Measurements from ENCODE around the gene NYNRIN.

The NYNRIN gene

DNA sequence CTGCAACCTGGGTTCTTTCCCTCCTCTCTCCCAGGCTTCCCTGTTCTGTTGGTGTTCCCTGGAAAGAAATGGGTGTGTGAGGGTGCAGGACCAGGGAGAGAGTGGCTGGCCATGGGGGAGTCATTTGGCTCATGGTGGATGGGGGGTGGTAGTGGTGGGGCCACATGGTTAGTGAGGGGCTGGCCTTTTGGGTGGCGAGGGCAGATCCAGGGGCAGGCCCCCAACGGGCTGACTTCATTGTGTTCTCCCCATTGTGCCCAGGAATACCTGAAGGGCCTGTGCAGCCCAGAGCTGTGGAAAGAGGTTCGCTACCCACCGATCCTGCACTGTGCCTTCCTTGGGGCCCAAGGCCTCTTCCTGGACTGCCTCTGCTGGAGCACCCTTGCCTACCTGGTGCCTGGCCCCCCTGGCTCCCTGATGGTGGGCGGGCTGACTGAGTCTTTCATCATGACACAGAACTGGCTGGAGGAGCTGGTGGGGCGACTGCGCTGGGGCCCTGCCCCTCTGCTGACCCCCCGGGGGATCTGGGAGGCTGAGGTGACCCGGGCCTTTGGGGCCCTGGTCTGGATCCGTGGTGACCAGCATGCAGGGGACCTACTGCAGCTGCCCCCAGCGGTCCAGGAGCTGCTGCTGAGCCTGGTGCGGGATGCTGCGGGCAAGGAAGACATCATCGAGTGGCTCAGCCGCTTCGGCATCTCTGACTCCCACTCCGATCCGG, 9.0 kb downstream of the NYNRIN start:
- Histone ChIP-seq H3K4me3 (ENCODE audit: low read depth, low read length) (no peak overlapping the region), H3K9me3 (ENCODE audit: control insufficient read depth, insufficient read depth, low read depth, low read length) (no peaks in the 10 kb centered on the region), H3K36me3 (ENCODE audit: control insufficient read depth, insufficient read depth, low read length) (peaks cover 8% of the 10 kb centered on the region; the same call in 1 of the 2 replicates), H3K4me1 (ENCODE audit: control insufficient read depth, insufficient read depth, low read length) (peaks cover 16% of the 10 kb centered on the region; the same call in 1 of the 2 replicates), H3K27ac (ENCODE audit: low read depth, low read length) (no peak overlapping the region), H3K9ac (ENCODE audit: low read length) (no peak overlapping the region), H3K27me3 (ENCODE audit: control insufficient read depth, insufficient read depth, low read length) (no peaks in the 10 kb centered on the region)

DNA sequence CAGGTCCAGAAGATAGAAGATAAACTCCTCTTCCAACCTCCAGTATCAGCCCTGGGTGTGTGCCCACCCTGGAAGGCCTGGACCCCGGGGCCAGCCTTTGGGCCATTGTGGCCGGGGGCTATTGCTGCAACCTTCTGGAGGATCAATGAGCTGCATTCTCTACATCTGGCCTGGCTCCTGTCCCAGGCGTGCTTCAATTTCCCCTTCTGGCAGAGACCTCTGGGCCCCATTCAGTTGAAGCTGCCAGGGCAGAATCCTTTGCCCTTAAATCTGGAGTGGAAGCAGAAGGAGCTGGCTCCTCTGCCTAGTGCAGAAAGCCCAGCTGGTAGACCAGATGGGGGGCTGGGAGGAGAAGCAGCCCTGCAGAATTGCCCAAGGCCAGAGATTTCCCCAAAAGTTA, 10.0 kb downstream of the NYNRIN start:
- no peaks in the 10 kb centered on the region for H3K27me3 ChIP-seq (ENCODE audit: control insufficient read depth, insufficient read depth, low read length)
- H3K4me3 ChIP-seq (ENCODE audit: low read depth, low read length): no peak overlapping the region
- H3K4me1 ChIP-seq (ENCODE audit: control insufficient read depth, insufficient read depth, low read length): peaks cover 7% of the 10 kb centered on the region; the same call in 1 of the 2 replicates
- H3K36me3 ChIP-seq (ENCODE audit: control insufficient read depth, insufficient read depth, low read length): peaks cover 10% of the 10 kb centered on the region; the same call in 1 of the 2 replicates
- H3K9ac ChIP-seq (ENCODE audit: low read length): no peak overlapping the region
- no peak overlapping the region for H3K27ac ChIP-seq (ENCODE audit: low read depth, low read length)
- H3K9me3 ChIP-seq (ENCODE audit: control insufficient read depth, insufficient read depth, low read depth, low read length): no peaks in the 10 kb centered on the region

DNA sequence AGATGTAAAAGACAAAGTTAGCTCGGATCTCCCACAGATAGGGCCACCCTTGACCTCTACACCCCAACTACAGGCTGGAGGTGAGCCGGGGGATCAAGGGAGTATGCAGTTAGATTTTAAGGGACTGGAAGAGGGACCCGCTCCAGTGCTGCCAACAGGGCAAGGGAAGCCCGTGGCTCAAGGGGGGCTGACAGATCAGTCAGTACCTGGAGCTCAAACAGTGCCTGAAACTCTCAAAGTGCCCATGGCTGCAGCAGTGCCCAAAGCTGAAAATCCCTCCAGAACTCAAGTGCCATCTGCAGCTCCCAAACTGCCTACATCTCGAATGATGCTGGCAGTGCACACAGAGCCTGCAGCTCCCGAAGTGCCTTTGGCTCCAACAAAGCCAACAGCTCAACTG, 10.4 kb downstream of the NYNRIN start:
- Histone ChIP-seq H3K9me3 (ENCODE audit: control insufficient read depth, insufficient read depth, low read depth, low read length) (no peaks in the 10 kb centered on the region), H3K27ac (ENCODE audit: low read depth, low read length) (no peak overlapping the region), H3K9ac (ENCODE audit: low read length) (no peak overlapping the region), H3K27me3 (ENCODE audit: control insufficient read depth, insufficient read depth, low read length) (no peaks in the 10 kb centered on the region), H3K4me1 (ENCODE audit: control insufficient read depth, insufficient read depth, low read length) (peaks cover 7% of the 10 kb centered on the region; the same call in 1 of the 2 replicates), H3K36me3 (ENCODE audit: control insufficient read depth, insufficient read depth, low read length) (peaks cover 13% of the 10 kb centered on the region), H3K4me3 (ENCODE audit: low read depth, low read length) (no peak overlapping the region)

DNA sequence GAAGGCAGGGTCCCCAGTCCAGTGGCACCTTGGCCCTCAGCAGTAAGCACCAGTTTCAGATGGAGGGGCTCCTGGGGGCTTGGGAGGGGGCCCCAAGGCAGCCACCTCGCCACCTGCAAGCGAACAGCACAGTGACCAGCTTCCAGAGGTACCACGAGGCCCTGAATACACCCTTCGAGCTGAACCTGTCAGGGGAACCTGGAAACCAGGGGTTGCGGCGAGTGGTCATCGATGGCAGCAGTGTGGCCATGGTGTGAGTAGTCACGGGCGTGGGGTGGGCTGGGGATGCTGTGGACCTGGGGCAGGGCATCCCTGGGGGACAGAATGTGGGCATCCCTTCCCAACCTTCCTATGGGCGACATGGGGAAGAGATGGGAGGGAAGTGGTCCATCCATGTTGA, 11.2 kb downstream of the NYNRIN start:
- no peak overlapping the region for H3K9ac ChIP-seq (ENCODE audit: low read length)
- no peaks in the 10 kb centered on the region for H3K9me3 ChIP-seq (ENCODE audit: control insufficient read depth, insufficient read depth, low read depth, low read length)
- peaks cover 1% of the 10 kb centered on the region; the same call in 1 of the 2 replicates for H3K4me1 ChIP-seq (ENCODE audit: control insufficient read depth, insufficient read depth, low read length)
- no peak overlapping the region for H3K27ac ChIP-seq (ENCODE audit: low read depth, low read length)
- H3K27me3 ChIP-seq (ENCODE audit: control insufficient read depth, insufficient read depth, low read length): no peaks in the 10 kb centered on the region
- H3K4me3 ChIP-seq (ENCODE audit: low read depth, low read length): no peak overlapping the region
- peaks cover 17% of the 10 kb centered on the region for H3K36me3 ChIP-seq (ENCODE audit: control insufficient read depth, insufficient read depth, low read length)

DNA sequence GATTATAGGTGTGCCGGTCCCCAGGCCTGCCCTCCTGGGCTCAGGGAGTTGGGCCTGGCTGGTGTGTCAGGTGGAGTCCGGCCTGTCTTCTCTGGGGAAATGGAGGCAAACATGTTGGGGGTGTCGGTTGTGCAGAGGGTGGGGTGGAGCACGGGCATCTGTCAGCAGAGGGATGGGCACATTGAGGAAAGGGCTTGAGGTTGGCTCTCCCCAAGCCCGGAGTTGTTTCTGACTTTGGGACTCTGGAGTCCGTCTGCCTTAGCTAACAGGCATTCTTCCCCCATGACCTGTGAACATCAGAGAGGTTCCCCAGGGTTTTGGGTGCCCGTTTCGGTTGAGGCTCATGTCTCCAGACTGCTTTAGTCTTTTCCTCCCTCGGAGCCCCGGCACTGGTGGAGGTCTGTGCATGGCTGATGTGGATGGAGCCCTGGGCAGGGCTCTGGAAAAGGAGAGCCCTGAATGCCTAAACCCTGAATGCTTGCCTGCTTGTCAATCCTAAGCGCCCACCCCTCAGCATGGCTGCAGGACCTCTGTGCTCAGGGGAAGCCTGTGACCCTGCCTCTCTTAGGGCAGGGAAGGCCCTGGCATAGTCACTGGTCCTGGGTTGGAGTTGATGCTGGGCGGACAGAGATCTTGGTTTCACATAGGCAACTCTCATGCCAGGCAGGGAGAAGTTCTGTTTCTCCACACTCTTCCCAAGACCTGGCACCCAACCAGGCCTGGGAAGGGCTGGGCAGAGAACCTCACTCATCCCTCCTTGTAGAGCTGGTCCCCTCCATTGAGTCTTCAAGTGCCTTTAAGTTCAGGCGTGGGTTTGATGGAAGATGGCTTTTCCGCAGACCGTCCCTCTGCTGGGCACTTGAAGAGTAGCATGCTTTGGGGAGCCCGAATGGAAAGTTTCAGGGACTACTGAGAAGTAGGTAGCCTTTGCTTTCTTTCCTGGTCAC, 12.9 kb downstream of the NYNRIN start:
- H3K4me3 ChIP-seq (ENCODE audit: low read depth, low read length): no peak overlapping the region
- H3K36me3 ChIP-seq (ENCODE audit: control insufficient read depth, insufficient read depth, low read length): peaks cover 20% of the 10 kb centered on the region
- no peaks in the 10 kb centered on the region for H3K4me1 ChIP-seq (ENCODE audit: control insufficient read depth, insufficient read depth, low read length)
- H3K9me3 ChIP-seq (ENCODE audit: control insufficient read depth, insufficient read depth, low read depth, low read length): no peaks in the 10 kb centered on the region
- H3K9ac ChIP-seq (ENCODE audit: low read length): no peak overlapping the region
- no peak overlapping the region for H3K27ac ChIP-seq (ENCODE audit: low read depth, low read length)
- H3K27me3 ChIP-seq (ENCODE audit: control insufficient read depth, insufficient read depth, low read length): no peaks in the 10 kb centered on the region

DNA sequence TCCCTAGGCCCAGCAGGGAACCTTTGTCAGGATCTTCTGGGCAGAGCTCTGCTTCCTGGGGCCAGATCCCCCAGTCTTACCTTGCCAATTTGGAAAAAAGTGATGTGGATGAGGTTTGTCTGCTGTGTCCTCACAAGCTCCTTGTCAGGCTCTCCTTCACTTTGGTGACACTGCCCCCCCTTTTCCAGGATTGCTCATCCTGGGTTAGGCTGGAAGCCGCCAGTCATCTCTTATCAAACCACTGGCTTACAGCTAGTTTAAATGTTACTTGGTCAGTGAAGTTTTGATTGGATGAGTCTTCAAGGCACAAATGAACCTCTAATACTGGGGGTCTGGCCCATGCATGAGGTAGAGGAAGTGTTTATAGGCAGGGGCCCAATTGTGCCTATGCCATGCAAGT, 15.3 kb downstream of the NYNRIN start:
- Histone ChIP-seq H3K9me3 (ENCODE audit: control insufficient read depth, insufficient read depth, low read depth, low read length) (no peaks in the 10 kb centered on the region), H3K27ac (ENCODE audit: low read depth, low read length) (no peak overlapping the region), H3K4me1 (ENCODE audit: control insufficient read depth, insufficient read depth, low read length) (no peaks in the 10 kb centered on the region), H3K4me3 (ENCODE audit: low read depth, low read length) (no peak overlapping the region), H3K27me3 (ENCODE audit: control insufficient read depth, insufficient read depth, low read length) (peaks cover 8% of the 10 kb centered on the region; the same call in 1 of the 2 replicates), H3K36me3 (ENCODE audit: control insufficient read depth, insufficient read depth, low read length) (peaks cover 15% of the 10 kb centered on the region), H3K9ac (ENCODE audit: low read length) (no peak overlapping the region)

DNA sequence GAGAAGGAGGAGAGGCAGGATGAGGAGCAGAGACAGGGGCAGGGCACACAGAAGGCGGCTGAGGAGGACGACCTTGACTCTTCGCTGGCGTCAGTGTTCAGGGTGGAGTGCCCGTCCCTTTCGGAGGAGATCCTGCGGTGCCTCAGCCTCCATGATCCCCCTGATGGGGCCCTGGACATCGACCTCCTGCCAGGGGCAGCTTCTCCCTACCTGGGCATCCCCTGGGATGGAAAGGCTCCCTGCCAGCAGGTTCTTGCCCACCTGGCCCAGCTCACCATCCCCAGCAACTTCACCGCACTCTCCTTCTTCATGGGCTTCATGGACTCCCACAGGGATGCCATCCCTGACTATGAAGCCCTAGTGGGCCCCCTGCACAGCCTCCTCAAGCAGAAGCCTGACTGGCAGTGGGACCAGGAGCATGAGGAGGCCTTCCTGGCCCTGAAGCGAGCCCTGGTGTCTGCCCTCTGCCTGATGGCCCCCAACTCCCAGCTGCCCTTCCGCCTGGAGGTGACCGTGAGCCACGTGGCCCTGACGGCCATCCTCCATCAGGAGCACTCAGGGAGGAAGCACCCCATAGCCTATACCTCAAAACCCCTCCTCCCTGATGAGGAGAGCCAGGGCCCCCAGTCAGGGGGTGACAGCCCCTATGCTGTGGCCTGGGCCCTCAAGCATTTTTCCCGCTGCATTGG, 16.1 kb downstream of the NYNRIN start:
- Histone ChIP-seq H3K36me3 (ENCODE audit: control insufficient read depth, insufficient read depth, low read length) (peaks cover 15% of the 10 kb centered on the region), H3K9ac (ENCODE audit: low read length) (no peak overlapping the region), H3K9me3 (ENCODE audit: control insufficient read depth, insufficient read depth, low read depth, low read length) (no peaks in the 10 kb centered on the region), H3K4me3 (ENCODE audit: low read depth, low read length) (no peak overlapping the region), H3K4me1 (ENCODE audit: control insufficient read depth, insufficient read depth, low read length) (no peaks in the 10 kb centered on the region), H3K27ac (ENCODE audit: low read depth, low read length) (no peak overlapping the region), H3K27me3 (ENCODE audit: control insufficient read depth, insufficient read depth, low read length) (peaks cover 11% of the 10 kb centered on the region; the same call in 1 of the 2 replicates)

DNA sequence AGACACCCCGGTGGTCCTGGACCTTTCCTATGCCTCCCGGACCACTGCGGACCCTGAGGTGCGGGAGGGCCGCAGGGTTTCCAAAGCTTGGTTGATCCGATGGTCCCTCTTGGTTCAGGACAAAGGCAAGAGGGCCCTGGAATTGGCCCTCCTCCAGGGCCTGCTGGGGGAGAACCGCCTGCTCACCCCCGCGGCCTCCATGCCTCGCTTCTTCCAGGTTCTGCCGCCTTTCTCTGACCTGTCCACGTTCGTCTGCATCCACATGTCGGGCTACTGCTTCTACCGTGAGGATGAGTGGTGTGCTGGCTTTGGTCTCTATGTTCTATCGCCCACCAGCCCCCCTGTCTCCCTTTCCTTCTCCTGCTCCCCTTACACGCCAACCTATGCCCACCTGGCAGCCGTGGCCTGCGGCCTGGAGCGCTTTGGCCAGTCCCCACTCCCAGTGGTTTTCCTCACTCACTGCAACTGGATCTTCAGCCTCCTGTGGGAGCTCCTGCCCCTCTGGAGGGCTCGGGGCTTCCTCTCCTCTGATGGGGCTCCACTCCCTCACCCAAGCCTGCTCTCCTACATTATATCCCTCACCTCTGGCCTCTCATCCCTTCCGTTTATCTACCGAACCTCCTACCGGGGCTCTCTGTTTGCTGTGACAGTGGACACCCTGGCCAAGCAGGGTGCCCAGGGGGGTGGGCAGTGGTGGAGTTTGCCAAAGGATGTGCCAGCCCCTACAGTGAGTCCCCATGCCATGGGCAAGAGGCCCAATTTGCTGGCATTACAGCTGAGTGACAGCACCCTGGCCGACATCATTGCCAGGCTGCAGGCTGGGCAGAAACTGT, 16.8 kb downstream of the NYNRIN start:
- Histone ChIP-seq H3K4me1 (ENCODE audit: control insufficient read depth, insufficient read depth, low read length) (no peaks in the 10 kb centered on the region), H3K4me3 (ENCODE audit: low read depth, low read length) (no peak overlapping the region), H3K27me3 (ENCODE audit: control insufficient read depth, insufficient read depth, low read length) (peaks cover 11% of the 10 kb centered on the region; the same call in 1 of the 2 replicates), H3K27ac (ENCODE audit: low read depth, low read length) (no peak overlapping the region), H3K9ac (ENCODE audit: low read length) (no peak overlapping the region), H3K36me3 (ENCODE audit: control insufficient read depth, insufficient read depth, low read length) (peaks cover 15% of the 10 kb centered on the region), H3K9me3 (ENCODE audit: control insufficient read depth, insufficient read depth, low read depth, low read length) (no peaks in the 10 kb centered on the region)

DNA sequence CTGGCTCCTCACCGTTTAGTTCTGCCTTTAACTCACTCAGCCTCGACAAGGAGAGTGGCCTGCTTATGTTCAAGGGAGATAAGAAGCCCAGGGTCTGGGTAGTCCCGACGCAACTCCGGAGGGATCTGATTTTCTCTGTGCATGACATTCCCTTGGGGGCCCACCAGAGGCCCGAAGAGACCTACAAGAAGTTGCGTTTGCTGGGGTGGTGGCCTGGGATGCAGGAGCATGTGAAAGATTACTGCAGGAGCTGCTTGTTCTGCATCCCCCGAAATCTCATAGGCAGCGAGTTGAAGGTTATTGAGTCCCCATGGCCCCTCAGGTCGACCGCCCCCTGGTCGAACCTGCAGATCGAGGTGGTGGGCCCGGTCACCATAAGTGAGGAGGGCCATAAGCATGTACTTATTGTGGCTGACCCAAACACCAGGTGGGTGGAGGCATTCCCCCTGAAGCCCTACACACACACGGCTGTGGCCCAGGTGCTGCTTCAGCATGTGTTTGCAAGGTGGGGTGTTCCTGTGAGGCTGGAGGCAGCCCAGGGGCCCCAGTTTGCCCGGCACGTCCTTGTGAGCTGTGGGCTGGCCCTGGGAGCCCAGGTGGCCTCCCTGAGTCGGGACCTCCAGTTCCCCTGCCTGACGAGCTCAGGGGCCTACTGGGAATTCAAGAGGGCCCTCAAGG, 17.6 kb downstream of the NYNRIN start:
- peaks cover 11% of the 10 kb centered on the region; the same call in 1 of the 2 replicates for H3K27me3 ChIP-seq (ENCODE audit: control insufficient read depth, insufficient read depth, low read length)
- H3K36me3 ChIP-seq (ENCODE audit: control insufficient read depth, insufficient read depth, low read length): peaks cover 15% of the 10 kb centered on the region
- no peaks in the 10 kb centered on the region for H3K4me1 ChIP-seq (ENCODE audit: control insufficient read depth, insufficient read depth, low read length)
- no peak overlapping the region for H3K27ac ChIP-seq (ENCODE audit: low read depth, low read length)
- H3K9ac ChIP-seq (ENCODE audit: low read length): no peak overlapping the region
- no peaks in the 10 kb centered on the region for H3K9me3 ChIP-seq (ENCODE audit: control insufficient read depth, insufficient read depth, low read depth, low read length)
- no peak overlapping the region for H3K4me3 ChIP-seq (ENCODE audit: low read depth, low read length)

Data from HUES6 (cell line).